ENCODE results near the gene ABCB9.

DNA sequence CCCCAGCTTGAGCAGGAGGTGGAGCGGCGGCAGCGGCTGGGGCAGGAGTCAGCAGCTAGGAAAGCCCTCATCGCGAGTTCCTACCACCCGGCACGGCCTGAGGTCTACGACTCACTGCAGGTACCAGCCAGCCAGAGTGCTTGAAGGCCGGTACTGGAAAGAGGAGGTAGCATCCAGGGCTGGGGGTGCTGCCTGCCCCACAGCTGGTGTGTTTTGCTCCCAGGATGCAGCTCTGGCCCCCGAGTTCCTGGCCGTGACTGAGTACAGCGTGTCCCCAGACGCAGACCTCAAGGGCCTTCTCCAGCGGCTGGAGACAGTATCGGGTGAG is 10.3 kb upstream of the ABCB9 start:
- TF ChIP-seq, protein P1, sequence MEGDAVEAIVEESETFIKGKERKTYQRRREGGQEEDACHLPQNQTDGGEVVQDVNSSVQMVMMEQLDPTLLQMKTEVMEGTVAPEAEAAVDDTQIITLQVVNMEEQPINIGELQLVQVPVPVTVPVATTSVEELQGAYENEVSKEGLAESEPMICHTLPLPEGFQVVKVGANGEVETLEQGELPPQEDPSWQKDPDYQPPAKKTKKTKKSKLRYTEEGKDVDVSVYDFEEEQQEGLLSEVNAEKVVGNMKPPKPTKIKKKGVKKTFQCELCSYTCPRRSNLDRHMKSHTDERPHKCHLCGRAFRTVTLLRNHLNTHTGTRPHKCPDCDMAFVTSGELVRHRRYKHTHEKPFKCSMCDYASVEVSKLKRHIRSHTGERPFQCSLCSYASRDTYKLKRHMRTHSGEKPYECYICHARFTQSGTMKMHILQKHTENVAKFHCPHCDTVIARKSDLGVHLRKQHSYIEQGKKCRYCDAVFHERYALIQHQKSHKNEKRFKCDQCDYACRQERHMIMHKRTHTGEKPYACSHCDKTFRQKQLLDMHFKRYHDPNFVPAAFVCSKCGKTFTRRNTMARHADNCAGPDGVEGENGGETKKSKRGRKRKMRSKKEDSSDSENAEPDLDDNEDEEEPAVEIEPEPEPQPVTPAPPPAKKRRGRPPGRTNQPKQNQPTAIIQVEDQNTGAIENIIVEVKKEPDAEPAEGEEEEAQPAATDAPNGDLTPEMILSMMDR (IDR thresholded peaks at IDR 0.05) = no peak
- TF ChIP-seq POLR2AphosphoS5 (IDR thresholded peaks at IDR 0.05) = no peak
- TF ChIP-seq POLR2A (IDR thresholded peaks at IDR 0.05) = no peak

Measured in upper lobe of left lung (tissue), 4 donors.